Thyroid gland (tissue), 4 donors: Measurements from ENCODE around the gene ARNT2.

Experiments
- POLR2A ChIP-seq, 2 donors: fragments of 450-650 bp; IDR thresholded peaks; one replicate each; pipeline ENCODE4 v1.6.1; 2017; ENCODE audit warnings: antibody characterized with exemption in 2 of 2, mild to moderate bottlenecking in 2 of 2, moderate library complexity in 1 of 2
- TF ChIP-seq, protein P1 (sequence below), 6 experiments: fragments of 200-600 bp in 3 of 6; fragments of 450-650 bp in 3 of 6; sonication (generic) in 3 of 6; IDR thresholded peaks; one replicate each; pipeline ENCODE4 v1.5.1; 2016 to 2019; ENCODE audit warnings: antibody characterized with exemption in 6 of 6, mild to moderate bottlenecking in 2 of 6, inconsistent platforms in 1 of 6, moderate library complexity in 1 of 6

DNA sequence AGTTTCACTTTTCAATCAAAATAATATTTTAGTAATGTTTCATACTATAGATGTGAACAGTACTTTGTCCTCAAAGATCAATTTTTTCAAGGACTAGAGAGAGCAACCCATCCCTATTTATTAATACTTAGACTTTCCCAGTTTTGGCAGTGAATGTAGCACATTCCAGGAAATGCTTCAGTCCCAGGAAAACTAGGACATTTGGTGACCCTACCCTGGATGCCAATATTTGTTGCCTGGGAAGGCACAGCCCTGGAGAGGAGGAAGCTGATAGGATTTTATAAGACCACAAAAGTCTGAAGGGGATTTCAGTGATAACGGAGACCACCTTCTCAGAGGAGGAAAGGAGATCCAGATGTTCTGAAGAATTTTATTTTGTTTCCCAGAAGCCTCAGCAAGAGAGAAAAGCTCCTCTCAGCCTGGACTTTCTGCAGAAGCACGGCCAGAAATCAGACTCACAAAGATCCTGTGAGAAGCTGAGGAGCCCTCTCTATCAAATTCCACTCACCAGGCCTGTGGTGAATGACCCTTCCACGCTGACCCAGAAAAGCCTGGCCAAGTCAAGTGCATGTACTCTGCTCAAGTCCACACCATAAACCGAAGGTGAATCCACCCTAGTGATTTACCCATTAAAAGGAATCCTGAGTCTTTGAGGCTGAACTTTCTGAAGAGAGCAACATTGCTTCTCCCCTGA lies 203.3 kb downstream of the ARNT2 start:
- TF ChIP-seq POLR2A (IDR thresholded peaks at IDR 0.05), result no peak
- TF ChIP-seq, protein P1, sequence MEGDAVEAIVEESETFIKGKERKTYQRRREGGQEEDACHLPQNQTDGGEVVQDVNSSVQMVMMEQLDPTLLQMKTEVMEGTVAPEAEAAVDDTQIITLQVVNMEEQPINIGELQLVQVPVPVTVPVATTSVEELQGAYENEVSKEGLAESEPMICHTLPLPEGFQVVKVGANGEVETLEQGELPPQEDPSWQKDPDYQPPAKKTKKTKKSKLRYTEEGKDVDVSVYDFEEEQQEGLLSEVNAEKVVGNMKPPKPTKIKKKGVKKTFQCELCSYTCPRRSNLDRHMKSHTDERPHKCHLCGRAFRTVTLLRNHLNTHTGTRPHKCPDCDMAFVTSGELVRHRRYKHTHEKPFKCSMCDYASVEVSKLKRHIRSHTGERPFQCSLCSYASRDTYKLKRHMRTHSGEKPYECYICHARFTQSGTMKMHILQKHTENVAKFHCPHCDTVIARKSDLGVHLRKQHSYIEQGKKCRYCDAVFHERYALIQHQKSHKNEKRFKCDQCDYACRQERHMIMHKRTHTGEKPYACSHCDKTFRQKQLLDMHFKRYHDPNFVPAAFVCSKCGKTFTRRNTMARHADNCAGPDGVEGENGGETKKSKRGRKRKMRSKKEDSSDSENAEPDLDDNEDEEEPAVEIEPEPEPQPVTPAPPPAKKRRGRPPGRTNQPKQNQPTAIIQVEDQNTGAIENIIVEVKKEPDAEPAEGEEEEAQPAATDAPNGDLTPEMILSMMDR (IDR thresholded peaks at IDR 0.05), result no peak
